Panc1 (cell line): Measurements from ENCODE around the gene EML1. TPM values are rescaled to one million over a fixed set of nuclear protein-coding genes. Genes with fewer than 3 reads are reported as not detected.
A peak's percentile ranks its signal among the peaks of the same experiment; 100 is the strongest.

Experiments used
- ATAC-seq: fragments of 200-7000 bp; cut with Tn5 transposase; 2 replicates; pipeline ENCODE4 v1.9.1; 2020; ENCODE audit warnings: mild to moderate bottlenecking, moderate library complexity
- BruUV-seq: library from RNA; stranded (reverse); fragments of 400-500 nt; replicated peaks from 2 replicates; lab custom pipeline; 2021; lab: Mats Ljungman, UMichigan
- CTCF ChIA-PET: fragments of 300-600 bp; sonication (Branson Sonifier 250); formaldehyde crosslinking; loops from one replicate; lab custom pipeline; 2022; ENCODE audit warnings: antibody characterized with exemption; lab: Charles Lee
- POLR2A ChIA-PET: fragments of 300-600 bp; sonication (Branson Sonifier 250); formaldehyde crosslinking; loops from one replicate; lab custom pipeline; 2022; ENCODE audit warnings: antibody characterized with exemption; lab: Charles Lee
- DNase-seq: peaks from one replicate; pipeline ENCODE4 v3.0.0-alpha.2; 2010; ENCODE audit warnings: low read depth, low spot score
- H3K27ac ChIP-seq: 2 replicates; pipeline ENCODE4 v1.5.1; 2011; ENCODE audit warnings: mild to moderate bottlenecking, low read length, inconsistent platforms
- H3K27me3 ChIP-seq: fragments of 200-500 bp; sonication (Bioruptor generic); 2 replicates; pipeline ENCODE4 v1.6.0; 2014; ENCODE audit warnings: low read length, inconsistent platforms; ENCODE audit not compliant: control insufficient read depth, insufficient read depth
- H3K36me3 ChIP-seq: fragments of 200-500 bp; sonication (Bioruptor generic); 2 replicates; pipeline ENCODE4 v1.5.1; 2014; ENCODE audit warnings: inconsistent platforms, mild to moderate bottlenecking, low read length, moderate library complexity; ENCODE audit not compliant: control insufficient read depth, insufficient read depth
- H3K4me1 ChIP-seq: 2 replicates; pipeline ENCODE4 v1.5.1; 2011; ENCODE audit warnings: inconsistent platforms, mild to moderate bottlenecking, low read length, moderate library complexity; ENCODE audit not compliant: control insufficient read depth, insufficient read depth
- H3K4me3 ChIP-seq, 2 experiments: 2 replicates each; pipeline ENCODE4 v1.5.1; 2011 to 2012; ENCODE audit warnings: low read depth in 2 of 2, low read length in 2 of 2, mild to moderate bottlenecking in 2 of 2, inconsistent platforms in 1 of 2, moderate library complexity in 1 of 2
- H3K9me3 ChIP-seq: fragments of 200-500 bp; sonication (Bioruptor generic); 2 replicates; pipeline ENCODE4 v1.5.1; 2014; ENCODE audit warnings: low read depth, mild to moderate bottlenecking, inconsistent platforms, low read length, moderate library complexity; ENCODE audit not compliant: control insufficient read depth, insufficient read depth
- POLR2AphosphoS5 ChIP-seq: IDR thresholded peaks from 2 replicates; pipeline ENCODE4 v1.6.1; 2012; ENCODE audit warnings: mild to moderate bottlenecking, low read depth, low read length, moderate library complexity
- REST ChIP-seq, 2 experiments: IDR thresholded peaks; 2 replicates each; pipeline ENCODE4 v1.6.1; 2011 to 2012; ENCODE audit warnings: low read depth in 2 of 2, control low read depth in 1 of 2, low read length in 1 of 2, mild to moderate bottlenecking in 1 of 2, moderate library complexity in 1 of 2; ENCODE audit not compliant: insufficient read depth in 1 of 2
- SIN3A ChIP-seq: IDR thresholded peaks from 2 replicates; pipeline ENCODE4 v1.6.1; 2012; ENCODE audit warnings: low read depth, mild to moderate bottlenecking, low read length, moderate library complexity, borderline replicate concordance; ENCODE audit not compliant: insufficient read depth
- TCF7L2 ChIP-seq: IDR thresholded peaks from 2 replicates; pipeline ENCODE4 v1.6.1; 2011; ENCODE audit warnings: mild to moderate bottlenecking, low read depth, low read length, inconsistent platforms
- in situ Hi-C: cut with HindIII; loops from 2 replicates; pipeline ENCODE4 v1.10.0; 2016; ENCODE audit warnings: low sequenced_read_pairs, low pct_unique_long_range_greater_than_20kb
- intact Hi-C: fragments of 100-400 bp; cut with micrococcal nuclease; formaldehyde crosslinking; loops from one replicate; pipeline ENCODE4 v1.10.0; 2022; ENCODE audit not compliant: unreplicated experiment
- total RNA-seq: library from RNA; stranded (reverse); gene quantifications from one replicate; pipeline ENCODE4 v1.2.1, GENCODE V29; 2021; ENCODE audit not compliant: unreplicated experiment
- TF ChIP-seq, protein P1 (sequence below): fragments of 450-650 bp; IDR thresholded peaks from 2 replicates; pipeline ENCODE4 v1.5.1; 2017; ENCODE audit warnings: mild to moderate bottlenecking

Gene EML1
- total RNA-seq, 1 experiment from 2014 or later, result 35.3 TPM

- Histone ChIP-seq H3K27me3 (no peaks in the 10 kb centered on the region), H3K9me3 (peaks cover 3% of the 10 kb centered on the region; the same call in 1 of the 2 replicates), H3K27ac (no peak overlapping the region), H3K4me3 (no peak overlapping the region), H3K4me1 (no peaks in the 10 kb centered on the region), H3K36me3 (no peaks in the 10 kb centered on the region)
- DNase-seq (no peak), ATAC-seq (no peak)
- BruUV-seq, result no TSS peak
- ChIA-PET CTCF (no interaction called here), POLR2A (no interaction called here)
- in situ Hi-C loops (no loop called here), intact Hi-C loops (no loop called here)
- TF ChIP-seq POLR2AphosphoS5 (no peak), TCF7L2 (no peak), REST (IDR thresholded peaks at IDR 0.05; ENCODE audit: insufficient read depth in 1 of 2, low read depth in 2 of 2, low read length in 1 of 2) (no peak), SIN3A (no peak)
- TF ChIP-seq, protein P1, sequence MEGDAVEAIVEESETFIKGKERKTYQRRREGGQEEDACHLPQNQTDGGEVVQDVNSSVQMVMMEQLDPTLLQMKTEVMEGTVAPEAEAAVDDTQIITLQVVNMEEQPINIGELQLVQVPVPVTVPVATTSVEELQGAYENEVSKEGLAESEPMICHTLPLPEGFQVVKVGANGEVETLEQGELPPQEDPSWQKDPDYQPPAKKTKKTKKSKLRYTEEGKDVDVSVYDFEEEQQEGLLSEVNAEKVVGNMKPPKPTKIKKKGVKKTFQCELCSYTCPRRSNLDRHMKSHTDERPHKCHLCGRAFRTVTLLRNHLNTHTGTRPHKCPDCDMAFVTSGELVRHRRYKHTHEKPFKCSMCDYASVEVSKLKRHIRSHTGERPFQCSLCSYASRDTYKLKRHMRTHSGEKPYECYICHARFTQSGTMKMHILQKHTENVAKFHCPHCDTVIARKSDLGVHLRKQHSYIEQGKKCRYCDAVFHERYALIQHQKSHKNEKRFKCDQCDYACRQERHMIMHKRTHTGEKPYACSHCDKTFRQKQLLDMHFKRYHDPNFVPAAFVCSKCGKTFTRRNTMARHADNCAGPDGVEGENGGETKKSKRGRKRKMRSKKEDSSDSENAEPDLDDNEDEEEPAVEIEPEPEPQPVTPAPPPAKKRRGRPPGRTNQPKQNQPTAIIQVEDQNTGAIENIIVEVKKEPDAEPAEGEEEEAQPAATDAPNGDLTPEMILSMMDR, result no peak
Observed at GRCh38 chr14:99969673-99970322, 176.6 kb downstream of the EML1 start.

DNA sequence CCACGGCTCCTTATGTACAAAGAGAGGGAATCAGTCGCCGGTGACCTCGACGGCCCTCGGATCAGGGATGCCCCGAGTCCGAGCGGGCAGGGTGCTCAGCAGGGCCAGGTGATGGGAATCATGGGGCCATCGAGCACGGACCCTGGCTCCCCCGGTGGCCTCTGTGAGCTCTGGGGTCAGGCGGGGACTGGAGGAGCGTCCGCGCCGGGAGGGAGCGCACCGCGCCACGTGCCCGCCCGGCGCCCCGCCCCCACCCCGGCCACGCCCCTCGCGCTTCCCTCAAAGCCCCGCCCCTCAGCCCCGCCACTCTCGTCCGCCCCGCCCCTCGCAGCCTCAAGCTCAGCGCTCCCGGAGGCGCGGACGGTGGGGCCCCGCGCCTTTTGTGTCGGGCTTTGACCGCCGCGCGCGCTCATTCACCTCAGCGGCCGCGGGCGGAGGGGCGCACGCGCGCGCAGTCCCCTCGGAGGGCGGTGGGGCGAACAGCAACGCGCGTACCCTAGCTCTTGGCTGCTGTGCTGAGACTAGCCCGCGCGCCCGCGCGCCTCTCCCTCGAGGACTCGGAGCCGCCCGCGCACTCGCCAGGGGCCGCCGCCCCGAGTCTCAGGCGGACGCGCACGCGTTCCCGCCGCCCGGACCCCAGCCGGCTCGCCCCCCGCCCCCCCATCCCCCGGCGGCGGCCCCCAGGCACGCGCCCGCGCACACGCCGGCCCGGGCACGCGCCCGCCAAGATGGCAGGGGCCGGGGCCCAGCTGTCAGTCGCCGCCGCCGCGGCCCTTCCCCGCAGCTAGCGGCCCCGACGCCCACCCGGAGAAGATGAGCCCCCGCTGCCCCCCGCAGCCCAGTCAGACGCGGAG is 178.1 kb downstream of the EML1 start:
- Histone ChIP-seq H3K36me3 (no peaks in the 10 kb centered on the region), H3K4me3 (peak overlapping the region; percentile 54 to 58), H3K27me3 (no peaks in the 10 kb centered on the region), H3K4me1 (no peaks in the 10 kb centered on the region), H3K9me3 (peaks cover 11% of the 10 kb centered on the region; the same call in 1 of the 2 replicates), H3K27ac (0 out of 2 replicates have a peak overlapping the region, but pooled peaks have one; percentile 57)
- TF ChIP-seq REST (IDR thresholded peaks at IDR 0.05; ENCODE audit: insufficient read depth in 1 of 2, low read depth in 2 of 2, low read length in 1 of 2) (no peak), POLR2AphosphoS5 (no peak), TCF7L2 (no peak), SIN3A (no peak)
- TF ChIP-seq, protein P1, result no peak
- CTCF ChIA-PET, result interaction anchor here (0.5 to 0.7 kb wide), 2 partner anchors 10 to 158 kb away, joined by 3 read pairs; no protein-coding TSS in a partner anchor
- intact Hi-C loops, result no loop called here
- BruUV-seq, result no TSS peak
- POLR2A ChIA-PET, result interaction anchor here (0.6 kb wide), 1 partner anchor 9 kb away, joined by 5 read pairs; no protein-coding TSS in a partner anchor
- ATAC-seq, result peak; percentile 90
- DNase-seq, result no peak
- in situ Hi-C loops, result no loop called here
